NCI-H1048 (cell line): ENCODE data around the gene STARD13.

ENCODE experiments used
- DNase-seq: peaks from one replicate; lab custom pipeline; 2025; lab: John Stamatoyannopoulos, UW

Gene STARD13

GRCh38 chr13:33147832-33148231, 137.7 kb downstream of the STARD13 start:
- DNase-seq, result no peak

GRCh38 chr13:33146843-33147611, 138.5 kb downstream of the STARD13 start:
- DNase-seq, result no peak

GRCh38 chr13:33145667-33146066, 139.9 kb downstream of the STARD13 start:
- no peak for DNase-seq

- DNase-seq, result no peak
Measured at GRCh38 chr13:33144358-33144784, 141.2 kb downstream of the STARD13 start.

- no peak for DNase-seq
Measured at GRCh38 chr13:33139780-33140535, 145.6 kb downstream of the STARD13 start.

- no peak for DNase-seq
Measured at GRCh38 chr13:33139184-33139583, 146.4 kb downstream of the STARD13 start.

- no peak for DNase-seq
Measured at GRCh38 chr13:33138441-33138840, 147.1 kb downstream of the STARD13 start.

GRCh38 chr13:33137721-33138120, 147.8 kb downstream of the STARD13 start:
- no peak for DNase-seq

- no peak for DNase-seq
Measured at GRCh38 chr13:33135097-33135496, 150.5 kb downstream of the STARD13 start.

- DNase-seq, result no peak
Measured at GRCh38 chr13:33134213-33134612, 151.3 kb downstream of the STARD13 start.

- DNase-seq, result no peak
Measured at GRCh38 chr13:33132644-33133440, 152.7 kb downstream of the STARD13 start.

- DNase-seq, result no peak
Measured at GRCh38 chr13:33129886-33130285, 155.7 kb downstream of the STARD13 start.

GRCh38 chr13:33129094-33129832, 156.3 kb downstream of the STARD13 start:
- DNase-seq, result no peak

GRCh38 chr13:33128134-33128533, 157.4 kb downstream of the STARD13 start:
- DNase-seq, result no peak

- DNase-seq, result no peak
Measured at GRCh38 chr13:33127009-33127551, 158.5 kb downstream of the STARD13 start.

GRCh38 chr13:33125821-33126570, 159.6 kb downstream of the STARD13 start:
- DNase-seq, result no peak

- DNase-seq, result no peak
Measured at GRCh38 chr13:33123066-33123859, 162.3 kb downstream of the STARD13 start.

- DNase-seq, result peak; percentile 7
Measured at GRCh38 chr13:33119856-33120543, 165.6 kb downstream of the STARD13 start.
